Adrenal gland (tissue), 12 donors: Measurements from ENCODE around the gene RPTOR. TPM values are rescaled to one million over a fixed set of nuclear protein-coding genes. Genes with fewer than 3 reads are reported as not detected.
"Not testable (repeated sequence)": the region's sequence is repeated elsewhere in the genome, so short reads cannot be mapped to it uniquely, and the experiment has no call there.

Experiments used
- DNase-seq, 7 donors: peaks; one replicate each; pipeline ENCODE4 v3.0.0-alpha.2; 2019 to 2020
- H3K27ac ChIP-seq, 5 donors: fragments of 200-600 bp; sonication (generic) in 4 of 5; 1 replicate in 3 of 5; 2 replicates in 2 of 5; pipeline versions ENCODE4 v1.5.1 to v1.8.0; 2016 to 2020; ENCODE audit warnings: mild to moderate bottlenecking in 1 of 5
- H3K27me3 ChIP-seq: fragments of 200-600 bp; 2 replicates; pipeline ENCODE4 v1.8.0; 2021
- H3K36me3 ChIP-seq, 2 donors: fragments of 200-600 bp; replicated peaks in 1 of 2; 1 replicate in 1 of 2; 2 replicates in 1 of 2; pipeline versions ENCODE4 v1.5.1 to v1.8.0; 2018 to 2022
- H3K4me1 ChIP-seq, 2 donors: fragments of 200-600 bp; replicated peaks in 1 of 2; 1 replicate in 1 of 2; 2 replicates in 1 of 2; pipeline versions ENCODE4 v1.5.1 to v1.8.0; 2018 to 2021
- H3K4me3 ChIP-seq, 4 donors: fragments of 200-600 bp; sonication (generic) in 3 of 4; one replicate each; pipeline ENCODE4 v1.5.1; 2016 to 2018
- H3K9me3 ChIP-seq, 3 donors: fragments of 200-600 bp; sonication (generic) in 1 of 3; replicated peaks in 1 of 3; 1 replicate in 2 of 3; 2 replicates in 1 of 3; pipeline versions ENCODE4 v1.5.1 to v1.8.0; 2016 to 2021
- POLR2A ChIP-seq, 2 donors: fragments of 450-650 bp; IDR thresholded peaks; one replicate each; pipeline ENCODE4 v1.6.1; 2017; ENCODE audit warnings: antibody characterized with exemption in 2 of 2, mild to moderate bottlenecking in 2 of 2, moderate library complexity in 1 of 2
- WGBS, 4 donors: extraction: QIAGEN DNeasy Blood & Tissue Kit in 2 of 4; methylation state at CpG; one replicate each; pipeline versions ENCODE4 v1.1.5 to v1.1.7; 2013 to 2017; 5-methylcytosine and 5-hydroxymethylcytosine counted together
- intact Hi-C, 2 donors: fragments of 100-400 bp; cut with DNase I; formaldehyde crosslinking; loops; one replicate each; pipeline versions ENCODE4 v1.14.1 to v1.15.0; 2022 to 2023
- polyA plus RNA-seq, 3 donors: library from polyadenylated mRNA; stranded (reverse); fragments of 200-250 nt in 2 of 3; fragments of 350-450 nt in 1 of 3; fragmentation: Illumina TruSeq in 1 of 3; extraction: RNeasy Lipid Tissue Mini Kit (QIAGEN cat#74804) in 1 of 3; gene quantifications; one replicate each; pipeline ENCODE4 v1.2.3, GENCODE V29; 2013 to 2014
- total RNA-seq, 9 donors: library from RNA; depleted of rRNA in 4 of 9; stranded (reverse); fragments of >200 nt in 4 of 9; fragments of 120-200 nt in 1 of 9; fragmentation: NEBNext Ultra II Directional in 1 of 9; extraction: Animal tissue kit (Norgen Biotek cat#: 25700) in 1 of 9; gene quantifications; one replicate each; pipeline versions ENCODE4 v1.1.0 to v1.2.4, GENCODE V29; 2013 to 2023
- TF ChIP-seq, protein P1 (sequence below), 6 experiments: fragments of 450-650 bp in 4 of 6; fragments of 200-600 bp in 2 of 6; sonication (generic) in 1 of 6; IDR thresholded peaks; 1 replicate in 5 of 6; 2 replicates in 1 of 6; pipeline versions ENCODE4 v1.5.1 to v1.8.0; 2016 to 2021; ENCODE audit warnings: antibody characterized with exemption in 6 of 6, mild to moderate bottlenecking in 2 of 6, moderate library complexity in 1 of 6
- donor health status: healthy with polysubstance abuse.
- donor health status: Bipolar disorder and iron deficiency.
- donor health status: DM: yes; HTN: yes; CAD: no.
- donor health status: DM: no; HTN: no; CAD: no.
- donor health status: DM: no; HTN: no; CAD: no.
- donor health status: DM: yes; HTN: yes; CAD: no.

The RPTOR gene
- total and polyA plus RNA-seq, 12 donors: 9.7 to 53.3 (median 29.7) TPM

DNA sequence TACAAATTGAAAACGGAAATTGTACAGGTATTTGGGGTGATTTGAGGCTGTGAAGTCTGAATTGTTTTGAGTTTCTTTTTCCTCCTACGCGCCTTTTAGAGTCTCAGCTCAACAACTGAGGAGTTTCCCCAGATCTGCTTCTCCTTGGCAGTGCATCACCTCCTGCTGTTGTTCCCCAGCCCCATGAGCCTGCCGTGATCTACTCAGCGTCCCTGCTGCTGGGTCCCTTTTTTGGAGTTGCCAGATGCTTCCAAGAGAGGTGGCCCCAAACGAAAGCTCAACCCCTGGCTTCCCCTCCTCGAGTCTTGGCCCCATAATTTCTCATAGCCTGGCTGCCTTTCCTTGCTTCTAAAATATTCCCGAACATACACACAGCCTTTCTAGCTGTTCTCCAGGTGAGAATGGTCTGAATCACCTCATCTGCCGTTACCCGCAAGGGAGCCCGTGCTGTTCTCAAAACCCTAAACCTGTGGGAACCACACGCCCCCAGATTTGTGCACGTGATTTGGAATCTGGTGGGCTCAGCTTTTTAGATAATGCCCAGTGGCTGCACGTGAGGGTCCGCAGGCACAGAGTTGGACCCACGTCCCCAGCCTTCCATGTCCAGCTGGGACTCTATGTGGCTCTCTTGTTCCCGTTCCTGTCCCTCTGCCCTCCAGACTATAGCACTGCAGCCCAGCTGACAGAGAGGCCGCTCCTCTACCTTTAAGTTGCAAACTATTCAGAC lies 267.9 kb downstream of the RPTOR start:
- TF ChIP-seq, protein P1, sequence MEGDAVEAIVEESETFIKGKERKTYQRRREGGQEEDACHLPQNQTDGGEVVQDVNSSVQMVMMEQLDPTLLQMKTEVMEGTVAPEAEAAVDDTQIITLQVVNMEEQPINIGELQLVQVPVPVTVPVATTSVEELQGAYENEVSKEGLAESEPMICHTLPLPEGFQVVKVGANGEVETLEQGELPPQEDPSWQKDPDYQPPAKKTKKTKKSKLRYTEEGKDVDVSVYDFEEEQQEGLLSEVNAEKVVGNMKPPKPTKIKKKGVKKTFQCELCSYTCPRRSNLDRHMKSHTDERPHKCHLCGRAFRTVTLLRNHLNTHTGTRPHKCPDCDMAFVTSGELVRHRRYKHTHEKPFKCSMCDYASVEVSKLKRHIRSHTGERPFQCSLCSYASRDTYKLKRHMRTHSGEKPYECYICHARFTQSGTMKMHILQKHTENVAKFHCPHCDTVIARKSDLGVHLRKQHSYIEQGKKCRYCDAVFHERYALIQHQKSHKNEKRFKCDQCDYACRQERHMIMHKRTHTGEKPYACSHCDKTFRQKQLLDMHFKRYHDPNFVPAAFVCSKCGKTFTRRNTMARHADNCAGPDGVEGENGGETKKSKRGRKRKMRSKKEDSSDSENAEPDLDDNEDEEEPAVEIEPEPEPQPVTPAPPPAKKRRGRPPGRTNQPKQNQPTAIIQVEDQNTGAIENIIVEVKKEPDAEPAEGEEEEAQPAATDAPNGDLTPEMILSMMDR (IDR thresholded peaks at IDR 0.05): no peak
- TF ChIP-seq POLR2A (IDR thresholded peaks at IDR 0.05): no peak

DNA sequence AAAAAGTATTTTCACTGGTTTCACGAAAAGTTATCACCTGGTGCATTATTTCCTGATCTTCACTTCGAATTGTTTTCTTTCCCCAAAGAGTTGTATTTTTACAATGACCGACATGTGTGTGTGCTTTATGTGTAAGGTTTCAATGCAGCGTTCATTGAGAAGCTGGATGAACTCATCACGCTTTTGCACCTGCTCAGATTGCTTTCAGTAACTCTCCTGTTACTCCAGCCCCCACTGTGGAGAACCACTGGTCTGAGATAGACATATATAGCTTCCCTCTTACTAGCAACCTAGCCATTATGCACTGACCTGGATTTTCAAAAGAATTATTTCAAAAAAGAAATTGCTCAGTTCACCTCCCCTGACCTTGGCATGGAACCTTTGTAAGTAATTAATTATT lies 268.7 kb downstream of the RPTOR start:
- intact Hi-C loops: no loop called here
- Histone ChIP-seq H3K4me3 (no peak overlapping the region), H3K9me3 (no peaks in the 10 kb centered on the region), H3K27me3 (no peaks in the 10 kb centered on the region), H3K36me3 (no peaks in the 10 kb centered on the region), H3K27ac (no peak overlapping the region), H3K4me1 (no peaks in the 10 kb centered on the region)
- peak in 1 of 7 donors; percentile 4 for DNase-seq
- TF ChIP-seq, protein P1 (IDR thresholded peaks at IDR 0.05): no peak
- no peak for TF ChIP-seq POLR2A (IDR thresholded peaks at IDR 0.05)
- 93 to 97% (median 96%) methylated on average over 5 of the region's 5 CpGs for WGBS, 4 donors

More for the DNA sequence above, 267.9 kb downstream of the RPTOR start:
- Histone ChIP-seq H3K4me3 (no peak overlapping the region), H3K9me3 (no peaks in the 10 kb centered on the region), H3K27me3 (no peaks in the 10 kb centered on the region), H3K4me1 (no peaks in the 10 kb centered on the region), H3K36me3 (no peaks in the 10 kb centered on the region), H3K27ac (no peak overlapping the region)
- WGBS, 4 donors: 93 to 95% (median 95%) methylated on average over 17 to 18 of the region's 18 CpGs
- intact Hi-C loops: no loop called here
- DNase-seq: peak in 2 of 7 donors; percentile 2 to 37

DNA sequence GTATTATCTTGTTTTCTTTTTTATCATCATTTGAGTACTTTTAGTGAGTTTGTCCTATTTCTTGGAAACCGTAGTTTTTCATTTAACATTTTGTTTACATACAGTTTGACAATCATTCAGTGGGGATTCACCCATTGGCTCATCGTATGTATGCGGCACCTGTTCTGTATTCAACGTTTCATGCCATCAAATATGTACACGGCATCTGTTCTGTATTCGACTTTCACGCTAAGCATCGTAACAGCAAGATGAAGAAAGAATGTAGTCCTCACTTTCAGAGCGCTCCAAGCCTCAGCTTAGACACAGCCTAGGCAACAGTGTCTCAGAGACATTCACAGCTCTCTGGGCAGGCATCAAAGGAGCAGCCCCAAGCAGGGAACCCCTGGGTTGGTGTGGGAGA lies 269.9 kb downstream of the RPTOR start:
- H3K9me3 ChIP-seq: no peaks in the 10 kb centered on the region
- H3K27ac ChIP-seq: no peak overlapping the region
- DNase-seq: peak in 1 of 7 donors; percentile 2
- H3K27me3 ChIP-seq: no peaks in the 10 kb centered on the region
- intact Hi-C loops: no loop called here
- 95 to 98% (median 96%) methylated on average over 9 of the region's 9 CpGs for WGBS, 4 donors
- TF ChIP-seq POLR2A (IDR thresholded peaks at IDR 0.05): no peak
- TF ChIP-seq, protein P1 (IDR thresholded peaks at IDR 0.05): no peak
- no peaks in the 10 kb centered on the region for H3K36me3 ChIP-seq
- H3K4me1 ChIP-seq: no peaks in the 10 kb centered on the region
- H3K4me3 ChIP-seq: no peak overlapping the region

DNA sequence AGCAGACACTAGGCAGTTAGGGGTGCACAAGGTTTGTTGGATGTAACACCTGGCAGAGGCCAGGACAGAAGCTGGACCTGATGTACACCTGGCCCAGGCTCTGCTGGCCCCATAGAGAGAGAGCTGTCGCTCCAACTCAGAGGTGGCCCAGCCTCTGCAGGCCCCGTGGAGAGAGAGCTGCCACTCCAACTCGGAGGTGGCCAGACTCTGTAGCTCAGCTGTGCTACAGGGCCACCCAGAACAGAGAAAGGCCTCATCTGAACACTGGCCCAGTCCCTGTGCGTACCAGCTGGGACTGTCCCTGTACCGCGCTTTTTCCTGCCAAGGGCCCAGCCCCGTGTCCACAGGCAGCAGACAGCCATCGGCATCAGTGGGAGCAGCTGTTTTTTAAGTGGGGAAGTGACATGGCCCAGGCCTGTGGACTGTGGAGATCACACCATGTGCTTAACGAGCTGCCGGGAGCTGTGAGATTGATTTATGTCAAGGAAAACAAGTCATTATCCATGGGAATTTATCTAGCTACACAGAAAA lies 270.6 kb downstream of the RPTOR start:
- no peak overlapping the region for H3K4me3 ChIP-seq
- no peaks in the 10 kb centered on the region for H3K27me3 ChIP-seq
- DNase-seq: peak in 3 of 7 donors; percentile 2 to 9 (median 6)
- WGBS, 4 donors: 87 to 95% (median 90%) methylated on average over 3 to 10 of the region's 10 CpGs
- no peaks in the 10 kb centered on the region for H3K9me3 ChIP-seq
- H3K36me3 ChIP-seq: no peaks in the 10 kb centered on the region
- no peak overlapping the region for H3K27ac ChIP-seq
- no peaks in the 10 kb centered on the region for H3K4me1 ChIP-seq
- no peak for TF ChIP-seq POLR2A (IDR thresholded peaks at IDR 0.05)
- TF ChIP-seq, protein P1 (IDR thresholded peaks at IDR 0.05): no peak
- intact Hi-C loops: no loop called here

DNA sequence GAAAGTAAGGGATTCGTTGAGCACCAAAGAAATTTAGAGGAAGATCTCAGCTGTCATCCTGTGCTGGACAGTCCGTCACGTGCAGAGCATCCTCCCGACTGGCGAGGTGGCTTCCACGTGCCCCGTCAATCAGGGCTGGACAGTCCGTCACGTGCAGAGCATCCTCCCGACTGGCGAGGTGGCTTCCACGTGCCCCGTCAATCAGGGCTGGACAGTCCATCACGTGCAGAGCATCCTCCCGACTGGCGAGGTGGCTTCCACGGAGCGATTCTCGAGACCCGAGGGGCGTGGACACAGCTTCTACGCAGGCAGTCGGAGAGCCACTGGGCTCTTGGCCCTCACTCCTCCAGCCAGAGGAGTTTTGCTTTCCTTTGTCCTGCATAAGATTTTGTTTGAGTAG lies 271.1 kb downstream of the RPTOR start:
- DNase-seq: peak in 2 of 7 donors; percentile 1 to 4
- intact Hi-C loops: not testable (repeated sequence)

More for the DNA sequence above, 271.1 kb downstream of the RPTOR start:
- H3K36me3 ChIP-seq, H3K27me3 ChIP-seq, H3K9me3 ChIP-seq, H3K27ac ChIP-seq, H3K4me3 ChIP-seq, H3K4me1 ChIP-seq: not testable (repeated sequence)
- WGBS, 4 donors: 91 to 94% (median 92%) methylated on average over 19 to 23 of the region's 23 CpGs
